ENCODE measurements around the gene ARTN. TPM values are rescaled to one million over a fixed set of nuclear protein-coding genes. Genes with fewer than 3 reads are reported as not detected.

ARTN gene
- total and polyA plus RNA-seq, 9 of the 15 experiments (the other 6 are each of a cell fraction or from before 2014, with no cell fraction given): 0.06 to 0.38 TPM; not detected in 7

DNA sequence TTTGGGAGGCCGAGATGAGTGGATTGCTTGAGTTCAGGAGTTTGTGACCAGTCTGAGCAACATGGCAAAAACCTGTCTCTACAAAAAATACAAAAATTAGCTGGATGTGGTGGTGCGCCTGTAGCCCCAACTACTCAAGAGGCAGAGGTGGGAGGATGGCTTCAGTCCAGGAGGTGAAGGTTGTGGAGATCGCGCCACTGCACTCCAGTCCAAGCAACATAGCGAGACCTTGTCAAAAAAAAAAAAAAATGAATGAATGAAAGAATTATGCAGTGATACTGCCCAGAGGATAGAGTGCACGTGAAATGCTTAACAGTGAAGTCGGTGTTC, 35.8 kb downstream of the ARTN start (continued):
- TF ChIP-seq, protein P1, sequence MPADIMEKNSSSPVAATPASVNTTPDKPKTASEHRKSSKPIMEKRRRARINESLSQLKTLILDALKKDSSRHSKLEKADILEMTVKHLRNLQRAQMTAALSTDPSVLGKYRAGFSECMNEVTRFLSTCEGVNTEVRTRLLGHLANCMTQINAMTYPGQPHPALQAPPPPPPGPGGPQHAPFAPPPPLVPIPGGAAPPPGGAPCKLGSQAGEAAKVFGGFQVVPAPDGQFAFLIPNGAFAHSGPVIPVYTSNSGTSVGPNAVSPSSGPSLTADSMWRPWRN (IDR thresholded peaks at IDR 0.05; ENCODE audit: low read depth): no peak
- TF ChIP-seq MECOM (CRISPR knock-in tag; IDR thresholded peaks at IDR 0.05): no peak
- TF ChIP-seq, protein P2, sequence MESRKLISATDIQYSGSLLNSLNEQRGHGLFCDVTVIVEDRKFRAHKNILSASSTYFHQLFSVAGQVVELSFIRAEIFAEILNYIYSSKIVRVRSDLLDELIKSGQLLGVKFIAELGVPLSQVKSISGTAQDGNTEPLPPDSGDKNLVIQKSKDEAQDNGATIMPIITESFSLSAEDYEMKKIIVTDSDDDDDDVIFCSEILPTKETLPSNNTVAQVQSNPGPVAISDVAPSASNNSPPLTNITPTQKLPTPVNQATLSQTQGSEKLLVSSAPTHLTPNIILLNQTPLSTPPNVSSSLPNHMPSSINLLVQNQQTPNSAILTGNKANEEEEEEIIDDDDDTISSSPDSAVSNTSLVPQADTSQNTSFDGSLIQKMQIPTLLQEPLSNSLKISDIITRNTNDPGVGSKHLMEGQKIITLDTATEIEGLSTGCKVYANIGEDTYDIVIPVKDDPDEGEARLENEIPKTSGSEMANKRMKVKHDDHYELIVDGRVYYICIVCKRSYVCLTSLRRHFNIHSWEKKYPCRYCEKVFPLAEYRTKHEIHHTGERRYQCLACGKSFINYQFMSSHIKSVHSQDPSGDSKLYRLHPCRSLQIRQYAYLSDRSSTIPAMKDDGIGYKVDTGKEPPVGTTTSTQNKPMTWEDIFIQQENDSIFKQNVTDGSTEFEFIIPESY (CRISPR knock-in tag; IDR thresholded peaks at IDR 0.05): peak; percentile 30; the same call in 1 of the 2 replicates
- no peak for TF ChIP-seq C11orf30 (IDR thresholded peaks at IDR 0.05; ENCODE audit: low read depth)
- TF ChIP-seq LARP7 (IDR thresholded peaks at IDR 0.05): peak; percentile 57; the same call in 1 of the 2 replicates
- TF ChIP-seq, protein P3, sequence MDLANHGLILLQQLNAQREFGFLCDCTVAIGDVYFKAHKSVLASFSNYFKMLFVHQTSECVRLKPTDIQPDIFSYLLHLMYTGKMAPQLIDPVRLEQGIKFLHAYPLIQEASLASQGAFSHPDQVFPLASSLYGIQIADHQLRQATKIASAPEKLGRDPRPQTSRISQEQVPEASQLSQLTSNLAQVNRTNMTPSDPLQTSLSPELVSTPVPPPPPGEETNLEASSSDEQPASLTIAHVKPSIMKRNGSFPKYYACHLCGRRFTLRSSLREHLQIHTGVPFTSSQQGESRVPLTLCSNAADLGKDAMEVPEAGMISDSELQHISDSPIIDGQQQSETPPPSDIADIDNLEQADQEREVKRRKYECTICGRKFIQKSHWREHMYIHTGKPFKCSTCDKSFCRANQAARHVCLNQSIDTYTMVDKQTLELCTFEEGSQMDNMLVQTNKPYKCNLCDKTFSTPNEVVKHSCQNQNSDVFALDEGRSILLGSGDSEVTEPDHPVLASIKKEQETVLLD (IDR thresholded peaks at IDR 0.05): peak; percentile 18; the same call in 1 of the 2 replicates
- TF ChIP-seq MIER1 (IDR thresholded peaks at IDR 0.05; ENCODE audit: low read depth): peak; percentile 33; the same call in 1 of the 2 replicates
- TF ChIP-seq SRSF1 (IDR thresholded peaks at IDR 0.05; ENCODE audit: low read depth, low read length): no peak
- peak; percentile 45; the same call in 1 of the 2 replicates for TF ChIP-seq NFIC (IDR thresholded peaks at IDR 0.05)
- 0 out of 2 replicates have a peak, but pooled peaks have one; percentile 31 for TF ChIP-seq ZNF766 (CRISPR knock-in tag; conservative IDR thresholded peaks at IDR 0.05)
- TF ChIP-seq, protein P4, sequence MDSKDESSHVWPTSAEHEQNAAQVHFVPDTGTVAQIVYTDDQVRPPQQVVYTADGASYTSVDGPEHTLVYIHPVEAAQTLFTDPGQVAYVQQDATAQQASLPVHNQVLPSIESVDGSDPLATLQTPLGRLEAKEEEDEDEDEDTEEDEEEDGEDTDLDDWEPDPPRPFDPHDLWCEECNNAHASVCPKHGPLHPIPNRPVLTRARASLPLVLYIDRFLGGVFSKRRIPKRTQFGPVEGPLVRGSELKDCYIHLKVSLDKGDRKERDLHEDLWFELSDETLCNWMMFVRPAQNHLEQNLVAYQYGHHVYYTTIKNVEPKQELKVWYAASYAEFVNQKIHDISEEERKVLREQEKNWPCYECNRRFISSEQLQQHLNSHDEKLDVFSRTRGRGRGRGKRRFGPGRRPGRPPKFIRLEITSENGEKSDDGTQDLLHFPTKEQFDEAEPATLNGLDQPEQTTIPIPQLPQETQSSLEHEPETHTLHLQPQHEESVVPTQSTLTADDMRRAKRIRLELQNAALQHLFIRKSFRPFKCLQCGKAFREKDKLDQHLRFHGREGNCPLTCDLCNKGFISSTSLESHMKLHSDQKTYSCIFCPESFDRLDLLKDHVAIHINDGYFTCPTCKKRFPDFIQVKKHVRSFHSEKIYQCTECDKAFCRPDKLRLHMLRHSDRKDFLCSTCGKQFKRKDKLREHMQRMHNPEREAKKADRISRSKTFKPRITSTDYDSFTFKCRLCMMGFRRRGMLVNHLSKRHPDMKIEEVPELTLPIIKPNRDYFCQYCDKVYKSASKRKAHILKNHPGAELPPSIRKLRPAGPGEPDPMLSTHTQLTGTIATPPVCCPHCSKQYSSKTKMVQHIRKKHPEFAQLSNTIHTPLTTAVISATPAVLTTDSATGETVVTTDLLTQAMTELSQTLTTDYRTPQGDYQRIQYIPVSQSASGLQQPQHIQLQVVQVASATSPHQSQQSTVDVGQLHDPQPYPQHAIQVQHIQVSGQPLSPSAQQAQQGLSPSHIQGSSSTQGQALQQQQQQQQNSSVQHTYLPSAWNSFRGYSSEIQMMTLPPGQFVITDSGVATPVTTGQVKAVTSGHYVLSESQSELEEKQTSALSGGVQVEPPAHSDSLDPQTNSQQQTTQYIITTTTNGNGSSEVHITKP (IDR thresholded peaks at IDR 0.05; ENCODE audit: partially characterized antibody): peak; percentile 6
- TF ChIP-seq, protein P5, sequence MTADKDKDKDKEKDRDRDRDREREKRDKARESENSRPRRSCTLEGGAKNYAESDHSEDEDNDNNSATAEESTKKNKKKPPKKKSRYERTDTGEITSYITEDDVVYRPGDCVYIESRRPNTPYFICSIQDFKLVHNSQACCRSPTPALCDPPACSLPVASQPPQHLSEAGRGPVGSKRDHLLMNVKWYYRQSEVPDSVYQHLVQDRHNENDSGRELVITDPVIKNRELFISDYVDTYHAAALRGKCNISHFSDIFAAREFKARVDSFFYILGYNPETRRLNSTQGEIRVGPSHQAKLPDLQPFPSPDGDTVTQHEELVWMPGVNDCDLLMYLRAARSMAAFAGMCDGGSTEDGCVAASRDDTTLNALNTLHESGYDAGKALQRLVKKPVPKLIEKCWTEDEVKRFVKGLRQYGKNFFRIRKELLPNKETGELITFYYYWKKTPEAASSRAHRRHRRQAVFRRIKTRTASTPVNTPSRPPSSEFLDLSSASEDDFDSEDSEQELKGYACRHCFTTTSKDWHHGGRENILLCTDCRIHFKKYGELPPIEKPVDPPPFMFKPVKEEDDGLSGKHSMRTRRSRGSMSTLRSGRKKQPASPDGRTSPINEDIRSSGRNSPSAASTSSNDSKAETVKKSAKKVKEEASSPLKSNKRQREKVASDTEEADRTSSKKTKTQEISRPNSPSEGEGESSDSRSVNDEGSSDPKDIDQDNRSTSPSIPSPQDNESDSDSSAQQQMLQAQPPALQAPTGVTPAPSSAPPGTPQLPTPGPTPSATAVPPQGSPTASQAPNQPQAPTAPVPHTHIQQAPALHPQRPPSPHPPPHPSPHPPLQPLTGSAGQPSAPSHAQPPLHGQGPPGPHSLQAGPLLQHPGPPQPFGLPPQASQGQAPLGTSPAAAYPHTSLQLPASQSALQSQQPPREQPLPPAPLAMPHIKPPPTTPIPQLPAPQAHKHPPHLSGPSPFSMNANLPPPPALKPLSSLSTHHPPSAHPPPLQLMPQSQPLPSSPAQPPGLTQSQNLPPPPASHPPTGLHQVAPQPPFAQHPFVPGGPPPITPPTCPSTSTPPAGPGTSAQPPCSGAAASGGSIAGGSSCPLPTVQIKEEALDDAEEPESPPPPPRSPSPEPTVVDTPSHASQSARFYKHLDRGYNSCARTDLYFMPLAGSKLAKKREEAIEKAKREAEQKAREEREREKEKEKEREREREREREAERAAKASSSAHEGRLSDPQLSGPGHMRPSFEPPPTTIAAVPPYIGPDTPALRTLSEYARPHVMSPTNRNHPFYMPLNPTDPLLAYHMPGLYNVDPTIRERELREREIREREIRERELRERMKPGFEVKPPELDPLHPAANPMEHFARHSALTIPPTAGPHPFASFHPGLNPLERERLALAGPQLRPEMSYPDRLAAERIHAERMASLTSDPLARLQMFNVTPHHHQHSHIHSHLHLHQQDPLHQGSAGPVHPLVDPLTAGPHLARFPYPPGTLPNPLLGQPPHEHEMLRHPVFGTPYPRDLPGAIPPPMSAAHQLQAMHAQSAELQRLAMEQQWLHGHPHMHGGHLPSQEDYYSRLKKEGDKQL (CRISPR knock-in tag; IDR thresholded peaks at IDR 0.05; ENCODE audit: borderline replicate concordance): no peak
- no peak for TF ChIP-seq RB1 (IDR thresholded peaks at IDR 0.05; ENCODE audit: low read depth)

Data from K562 (cell line).